ENCODE measurements around the gene RAD51AP1.
A peak's percentile ranks its signal among the peaks of the same experiment; 100 is the strongest.

RAD51AP1 gene

GRCh38 chr12:4595881-4596280 is 57.2 kb downstream of the RAD51AP1 start:
- DNase-seq, result no peak
- Histone ChIP-seq H3K79me1 (replicated peaks; ENCODE audit: low read length, poor library complexity, severe bottlenecking) (no peaks in the 10 kb centered on the region), H3K4me1 (ENCODE audit: control insufficient read depth, insufficient read depth, low read depth, low read length) (no peaks in the 10 kb centered on the region), H4K91ac (ENCODE audit: low read length) (no peak overlapping the region), H2AK5ac (ENCODE audit: low read length, severe bottlenecking) (no peak overlapping the region), H2BK5ac (ENCODE audit: low read depth, low read length, poor library complexity, severe bottlenecking) (no peak overlapping the region), H2AFZ (ENCODE audit: low read depth, low read length) (no peak overlapping the region), H2BK15ac (ENCODE audit: low read depth, poor library complexity, severe bottlenecking) (no peak overlapping the region), H4K8ac (ENCODE audit: low read length) (no peak overlapping the region), H3K9ac (ENCODE audit: low read length) (no peak overlapping the region), H3K27ac (ENCODE audit: low read length, poor library complexity, severe bottlenecking) (no peak overlapping the region), H3K4me2 (ENCODE audit: low read length, poor library complexity, severe bottlenecking) (no peak overlapping the region), H3K4ac (ENCODE audit: low read depth in 1 of 2, low read length in 2 of 2) (no peak overlapping the region), H3K18ac (ENCODE audit: low read depth in 1 of 2, low read length in 2 of 2) (no peak overlapping the region), H2BK120ac (ENCODE audit: low read depth, low read length) (no peak overlapping the region), H3K4me3 (ENCODE audit: insufficient read depth in 1 of 2, low read depth in 1 of 2, low read length in 2 of 2) (no peak overlapping the region), H2BK12ac (ENCODE audit: low read length in 2 of 2) (no peak overlapping the region), H3K36me3 (ENCODE audit: control insufficient read depth in 1 of 2, insufficient read depth in 2 of 2, low read depth in 1 of 2, low read length in 2 of 2) (no peaks in the 10 kb centered on the region), H3K9me3 (ENCODE audit: control insufficient read depth, low read length) (no peaks in the 10 kb centered on the region), H3K14ac (ENCODE audit: low read length in 2 of 2) (no peak overlapping the region), H3K27me3 (ENCODE audit: control insufficient read depth in 1 of 2, insufficient read depth in 1 of 2, low read length in 2 of 2) (peaks cover 18 to 29% of the 10 kb centered on the region in 2 experiments), H3K23ac (ENCODE audit: low read length in 2 of 2) (no peak overlapping the region)
- WGBS, result 97% methylated on average over 6 of the region's 6 CpGs

- Histone ChIP-seq H3K36me3 (ENCODE audit: control insufficient read depth in 1 of 2, insufficient read depth in 2 of 2, low read depth in 1 of 2, low read length in 2 of 2) (no peaks in the 10 kb centered on the region), H2BK15ac (ENCODE audit: low read depth, poor library complexity, severe bottlenecking) (no peak overlapping the region), H2BK120ac (ENCODE audit: low read depth, low read length) (no peak overlapping the region), H2AFZ (ENCODE audit: low read depth, low read length) (no peak overlapping the region), H3K4me1 (ENCODE audit: control insufficient read depth, insufficient read depth, low read depth, low read length) (no peaks in the 10 kb centered on the region), H3K4me2 (ENCODE audit: low read length, poor library complexity, severe bottlenecking) (no peak overlapping the region), H2AK5ac (ENCODE audit: low read length, severe bottlenecking) (no peak overlapping the region), H4K8ac (ENCODE audit: low read length) (no peak overlapping the region), H3K4ac (ENCODE audit: low read depth in 1 of 2, low read length in 2 of 2) (no peak overlapping the region), H2BK12ac (ENCODE audit: low read length in 2 of 2) (no peak overlapping the region), H3K14ac (ENCODE audit: low read length in 2 of 2) (no peak overlapping the region), H3K4me3 (ENCODE audit: insufficient read depth in 1 of 2, low read depth in 1 of 2, low read length in 2 of 2) (no peak overlapping the region), H2BK5ac (ENCODE audit: low read depth, low read length, poor library complexity, severe bottlenecking) (no peak overlapping the region), H3K9ac (ENCODE audit: low read length) (no peak overlapping the region), H3K23ac (ENCODE audit: low read length in 2 of 2) (no peak overlapping the region), H3K9me3 (ENCODE audit: control insufficient read depth, low read length) (no peaks in the 10 kb centered on the region), H3K79me1 (replicated peaks; ENCODE audit: low read length, poor library complexity, severe bottlenecking) (peaks cover 15% of the 10 kb centered on the region), H3K27me3 (ENCODE audit: control insufficient read depth in 1 of 2, insufficient read depth in 1 of 2, low read length in 2 of 2) (peaks cover 11 to 20% of the 10 kb centered on the region in 2 experiments), H3K18ac (ENCODE audit: low read depth in 1 of 2, low read length in 2 of 2) (no peak overlapping the region), H3K27ac (ENCODE audit: low read length, poor library complexity, severe bottlenecking) (no peak overlapping the region), H4K91ac (ENCODE audit: low read length) (no peak overlapping the region)
- DNase-seq, result no peak
- 69% methylated on average over 7 of the region's 7 CpGs for WGBS
Observed at GRCh38 chr12:4603421-4603820, 64.7 kb downstream of the RAD51AP1 start.

GRCh38 chr12:4603946-4604345 is 65.3 kb downstream of the RAD51AP1 start:
- no peak overlapping the region for H4K91ac ChIP-seq (ENCODE audit: low read length)
- H2AK5ac ChIP-seq (ENCODE audit: low read length, severe bottlenecking), result no peak overlapping the region
- H3K27ac ChIP-seq (ENCODE audit: low read length, poor library complexity, severe bottlenecking), result no peak overlapping the region
- no peak overlapping the region for H2BK5ac ChIP-seq (ENCODE audit: low read depth, low read length, poor library complexity, severe bottlenecking)
- H2AFZ ChIP-seq (ENCODE audit: low read depth, low read length), result no peak overlapping the region
- H3K4me3 ChIP-seq (ENCODE audit: insufficient read depth in 1 of 2, low read depth in 1 of 2, low read length in 2 of 2), result no peak overlapping the region
- no peak overlapping the region for H3K14ac ChIP-seq (ENCODE audit: low read length in 2 of 2)
- no peak overlapping the region for H2BK120ac ChIP-seq (ENCODE audit: low read depth, low read length)
- no peaks in the 10 kb centered on the region for H3K4me1 ChIP-seq (ENCODE audit: control insufficient read depth, insufficient read depth, low read depth, low read length)
- no peaks in the 10 kb centered on the region for H3K9me3 ChIP-seq (ENCODE audit: control insufficient read depth, low read length)
- DNase-seq, result no peak
- H3K9ac ChIP-seq (ENCODE audit: low read length), result no peak overlapping the region
- no peak overlapping the region for H3K18ac ChIP-seq (ENCODE audit: low read depth in 1 of 2, low read length in 2 of 2)
- H2BK15ac ChIP-seq (ENCODE audit: low read depth, poor library complexity, severe bottlenecking), result no peak overlapping the region
- peaks cover 11 to 20% of the 10 kb centered on the region in 2 experiments for H3K27me3 ChIP-seq (ENCODE audit: control insufficient read depth in 1 of 2, insufficient read depth in 1 of 2, low read length in 2 of 2)
- H3K4ac ChIP-seq (ENCODE audit: low read depth in 1 of 2, low read length in 2 of 2), result no peak overlapping the region
- H2BK12ac ChIP-seq (ENCODE audit: low read length in 2 of 2), result no peak overlapping the region
- H4K8ac ChIP-seq (ENCODE audit: low read length), result no peak overlapping the region
- H3K79me1 ChIP-seq (replicated peaks; ENCODE audit: low read length, poor library complexity, severe bottlenecking), result peaks cover 21% of the 10 kb centered on the region
- no CpG with 5 or more reads among the region's 1 CpG for WGBS
- no peaks in the 10 kb centered on the region for H3K36me3 ChIP-seq (ENCODE audit: control insufficient read depth in 1 of 2, insufficient read depth in 2 of 2, low read depth in 1 of 2, low read length in 2 of 2)
- no peak overlapping the region for H3K4me2 ChIP-seq (ENCODE audit: low read length, poor library complexity, severe bottlenecking)
- no peak overlapping the region for H3K23ac ChIP-seq (ENCODE audit: low read length in 2 of 2)

- H4K8ac ChIP-seq (ENCODE audit: low read length), result peak overlapping the region; percentile 74
- peak; percentile 87 for DNase-seq
- H2BK12ac ChIP-seq (ENCODE audit: low read length in 2 of 2), result peak overlapping the region in 1 of 2 experiments; percentile 28
- H2BK5ac ChIP-seq (ENCODE audit: low read depth, low read length, poor library complexity, severe bottlenecking), result no peak overlapping the region
- H3K27ac ChIP-seq (ENCODE audit: low read length, poor library complexity, severe bottlenecking), result no peak overlapping the region
- peaks cover 25% of the 10 kb centered on the region for H3K79me1 ChIP-seq (replicated peaks; ENCODE audit: low read length, poor library complexity, severe bottlenecking)
- H3K4me2 ChIP-seq (ENCODE audit: low read length, poor library complexity, severe bottlenecking), result peak overlapping the region; percentile 14
- H2AK5ac ChIP-seq (ENCODE audit: low read length, severe bottlenecking), result no peak overlapping the region
- peak overlapping the region; percentile 29 to 39 for H3K4ac ChIP-seq (ENCODE audit: low read depth in 1 of 2, low read length in 2 of 2)
- H2AFZ ChIP-seq (ENCODE audit: low read depth, low read length), result peak overlapping the region; percentile 83
- H3K4me3 ChIP-seq (ENCODE audit: insufficient read depth in 1 of 2, low read depth in 1 of 2, low read length in 2 of 2), result peak overlapping the region; percentile 71 to 87
- under 1% methylated on average over 23 of the region's 25 CpGs for WGBS
- peak overlapping the region; percentile 89 for H3K9ac ChIP-seq (ENCODE audit: low read length)
- peak overlapping the region; percentile 47 to 73 for H3K18ac ChIP-seq (ENCODE audit: low read depth in 1 of 2, low read length in 2 of 2)
- no peak overlapping the region for H2BK15ac ChIP-seq (ENCODE audit: low read depth, poor library complexity, severe bottlenecking)
- no peaks in the 10 kb centered on the region for H3K4me1 ChIP-seq (ENCODE audit: control insufficient read depth, insufficient read depth, low read depth, low read length)
- H3K9me3 ChIP-seq (ENCODE audit: control insufficient read depth, low read length), result no peaks in the 10 kb centered on the region
- peak overlapping the region; percentile 53 for H4K91ac ChIP-seq (ENCODE audit: low read length)
- no peak overlapping the region for H3K23ac ChIP-seq (ENCODE audit: low read length in 2 of 2)
- no peaks in the 10 kb centered on the region for H3K36me3 ChIP-seq (ENCODE audit: control insufficient read depth in 1 of 2, insufficient read depth in 2 of 2, low read depth in 1 of 2, low read length in 2 of 2)
- no peak overlapping the region for H2BK120ac ChIP-seq (ENCODE audit: low read depth, low read length)
- peak overlapping the region in 1 of 2 experiments; percentile 31 for H3K14ac ChIP-seq (ENCODE audit: low read length in 2 of 2)
- H3K27me3 ChIP-seq (ENCODE audit: control insufficient read depth in 1 of 2, insufficient read depth in 1 of 2, low read length in 2 of 2), result peaks cover 11 to 20% of the 10 kb centered on the region in 2 experiments
Observed at GRCh38 chr12:4604684-4605193, 66.0 kb downstream of the RAD51AP1 start.
